Spleen (tissue), 7 donors: ENCODE measurements around the gene SPR.

Experiments
- POLR2A ChIP-seq, 3 donors: fragments of 450-650 bp; IDR thresholded peaks; one replicate each; pipeline ENCODE4 v1.5.1; 2017; ENCODE audit warnings: antibody characterized with exemption in 3 of 3, mild to moderate bottlenecking in 1 of 3
- POLR2AphosphoS5 ChIP-seq, 3 donors: sonication (generic); formaldehyde crosslinking; IDR thresholded peaks; one replicate each; pipeline ENCODE4 v1.5.1; 2017; ENCODE audit warnings: antibody characterized with exemption in 3 of 3
- TF ChIP-seq, protein P1 (sequence below), 11 experiments: fragments of 200-600 bp in 7 of 11; fragments of 450-650 bp in 4 of 11; sonication (generic) in 4 of 11; IDR thresholded peaks in 8 of 11; conservative IDR thresholded peaks in 3 of 11; 1 replicate in 7 of 11; 2 replicates in 4 of 11; pipeline versions ENCODE4 v1.4.0 to v1.8.0; 2016 to 2021; ENCODE audit warnings: antibody characterized with exemption in 11 of 11, inconsistent platforms in 4 of 11, mild to moderate bottlenecking in 1 of 11
- donor health status: DM: no; HTN: no; CAD: no; lungs with moderate emphysema.
- donor health status: DM: no; HTN: no; CAD: no.
- donor health status: DM: no; HTN: no; CAD: no.

DNA sequence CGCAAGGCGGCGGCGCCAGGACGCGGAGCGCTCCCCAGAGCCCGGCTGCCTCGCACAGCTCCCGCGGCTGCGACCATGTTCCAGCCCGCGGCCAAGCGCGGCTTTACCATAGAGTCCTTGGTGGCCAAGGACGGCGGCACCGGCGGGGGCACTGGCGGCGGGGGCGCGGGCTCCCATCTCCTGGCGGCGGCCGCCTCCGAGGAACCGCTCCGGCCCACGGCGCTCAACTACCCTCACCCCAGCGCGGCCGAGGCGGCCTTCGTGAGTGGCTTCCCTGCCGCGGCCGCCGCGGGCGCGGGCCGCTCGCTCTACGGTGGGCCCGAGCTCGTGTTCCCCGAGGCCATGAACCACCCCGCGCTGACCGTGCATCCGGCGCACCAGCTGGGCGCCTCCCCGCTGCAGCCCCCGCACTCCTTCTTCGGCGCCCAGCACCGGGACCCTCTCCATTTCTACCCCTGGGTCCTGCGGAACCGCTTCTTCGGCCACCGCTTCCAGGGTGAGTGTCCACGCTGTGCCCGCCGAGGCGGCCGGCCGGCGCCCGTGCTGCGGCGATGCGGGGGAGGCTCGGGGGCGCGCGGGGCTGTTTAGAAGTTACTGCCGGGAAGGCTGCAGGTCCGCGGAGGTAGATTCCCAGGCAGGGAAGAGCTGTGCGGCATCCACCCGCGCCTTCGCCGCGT, 30.8 kb downstream of the SPR start:
- no peak for TF ChIP-seq POLR2A (IDR thresholded peaks at IDR 0.05)
- TF ChIP-seq, protein P1, sequence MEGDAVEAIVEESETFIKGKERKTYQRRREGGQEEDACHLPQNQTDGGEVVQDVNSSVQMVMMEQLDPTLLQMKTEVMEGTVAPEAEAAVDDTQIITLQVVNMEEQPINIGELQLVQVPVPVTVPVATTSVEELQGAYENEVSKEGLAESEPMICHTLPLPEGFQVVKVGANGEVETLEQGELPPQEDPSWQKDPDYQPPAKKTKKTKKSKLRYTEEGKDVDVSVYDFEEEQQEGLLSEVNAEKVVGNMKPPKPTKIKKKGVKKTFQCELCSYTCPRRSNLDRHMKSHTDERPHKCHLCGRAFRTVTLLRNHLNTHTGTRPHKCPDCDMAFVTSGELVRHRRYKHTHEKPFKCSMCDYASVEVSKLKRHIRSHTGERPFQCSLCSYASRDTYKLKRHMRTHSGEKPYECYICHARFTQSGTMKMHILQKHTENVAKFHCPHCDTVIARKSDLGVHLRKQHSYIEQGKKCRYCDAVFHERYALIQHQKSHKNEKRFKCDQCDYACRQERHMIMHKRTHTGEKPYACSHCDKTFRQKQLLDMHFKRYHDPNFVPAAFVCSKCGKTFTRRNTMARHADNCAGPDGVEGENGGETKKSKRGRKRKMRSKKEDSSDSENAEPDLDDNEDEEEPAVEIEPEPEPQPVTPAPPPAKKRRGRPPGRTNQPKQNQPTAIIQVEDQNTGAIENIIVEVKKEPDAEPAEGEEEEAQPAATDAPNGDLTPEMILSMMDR (IDR thresholded peaks at IDR 0.05 in 8 of 11, conservative IDR thresholded peaks at IDR 0.05 in 3 of 11), result no peak
- no peak for TF ChIP-seq POLR2AphosphoS5 (IDR thresholded peaks at IDR 0.05)
